Kidney (tissue), 14 donors: ENCODE results near the gene FAM13A. TPM values are rescaled to one million over a fixed set of nuclear protein-coding genes. Genes with fewer than 3 reads are reported as not detected.
A peak's percentile ranks its signal among the peaks of the same experiment; 100 is the strongest.

ENCODE experiments used
- DNase-seq, 5 donors: peaks; one replicate each; pipeline ENCODE4 v3.0.0-alpha.2; 2013 to 2020
- FAIRE-seq: peaks from 2 replicates; lab custom pipeline; 2012; peaks lifted over from hg19 to GRCh38; lab: Jason Lieb, UNC
- H3K27ac ChIP-seq, 2 donors: one replicate each; pipeline ENCODE4 v1.7.0; 2013; ENCODE audit warnings: low read depth in 2 of 2, low read length in 2 of 2, inconsistent platforms in 1 of 2
- H3K27me3 ChIP-seq: one replicate; pipeline ENCODE4 v1.7.1; 2013; ENCODE audit warnings: low read length, inconsistent platforms; ENCODE audit not compliant: control insufficient read depth, insufficient read depth
- H3K36me3 ChIP-seq, 3 donors: one replicate each; pipeline versions ENCODE4 v1.7.0 to v1.7.1; 2013; ENCODE audit warnings: low read length in 3 of 3, control low read depth in 1 of 3, inconsistent platforms in 1 of 3; ENCODE audit not compliant: insufficient read depth in 3 of 3, control insufficient read depth in 2 of 3
- H3K4me1 ChIP-seq, 3 donors: one replicate each; pipeline versions ENCODE4 v1.7.0 to v1.7.1; 2013; ENCODE audit warnings: low read length in 3 of 3, inconsistent platforms in 1 of 3, low read depth in 1 of 3; ENCODE audit not compliant: control insufficient read depth in 2 of 3, insufficient read depth in 2 of 3
- H3K4me3 ChIP-seq, 3 donors: one replicate each; pipeline versions ENCODE4 v1.7.0 to v1.8.1; 2013; ENCODE audit warnings: low read length in 3 of 3, control low read depth in 1 of 3, inconsistent platforms in 1 of 3
- H3K9ac ChIP-seq, 3 donors: one replicate each; pipeline versions ENCODE4 v1.7.0 to v1.7.1; 2013; ENCODE audit warnings: low read length in 3 of 3, control low read depth in 1 of 3, inconsistent platforms in 1 of 3
- H3K9me3 ChIP-seq, 3 donors: one replicate each; pipeline versions ENCODE4 v1.7.0 to v1.7.1; 2013; ENCODE audit warnings: low read length in 3 of 3, control low read depth in 1 of 3, inconsistent platforms in 1 of 3; ENCODE audit not compliant: control insufficient read depth in 2 of 3, insufficient read depth in 1 of 3
- intact Hi-C: fragments of 100-400 bp; cut with DNase I; formaldehyde crosslinking; loops from one replicate; pipeline ENCODE4 v1.11.1; 2022
- polyA plus RNA-seq: library from polyadenylated mRNA; stranded (reverse); fragments of 350-450 nt; fragmentation: Illumina TruSeq; extraction: RNeasy Lipid Tissue Mini Kit (QIAGEN cat#74804); gene quantifications from one replicate; pipeline ENCODE4 v1.2.3, GENCODE V29; 2014; ENCODE audit warnings: low read depth, low replicate concordance; ENCODE audit not compliant: insufficient read depth
- total RNA-seq: library from RNA; stranded (reverse); fragmentation: NEBNext Ultra II Directional; extraction: Animal tissue kit (Norgen Biotek cat#: 25700); gene quantifications from one replicate; pipeline ENCODE4 v1.2.1, GENCODE V29; 2021
- TF ChIP-seq, protein P1 (sequence below): IDR thresholded peaks from 3 replicates; pipeline ENCODE4 v1.5.1; 2012; ENCODE audit warnings: mild to moderate bottlenecking, moderate library complexity, borderline replicate concordance; ENCODE audit not compliant: insufficient read depth; ENCODE audit errors: extremely low read depth
- donor health status: control.
- donor health status: control.
- donor health status: control.
- donor health status: control.
- donor health status: control.
- donor health status: DM: yes; HTN: yes; CAD: no.
- donor health status: Normal renal cell carcinoma (clear cell type).

Gene FAM13A
- total and polyA plus RNA-seq, 2 donors from 2014 or later = 12.9 to 48.3 TPM

DNA sequence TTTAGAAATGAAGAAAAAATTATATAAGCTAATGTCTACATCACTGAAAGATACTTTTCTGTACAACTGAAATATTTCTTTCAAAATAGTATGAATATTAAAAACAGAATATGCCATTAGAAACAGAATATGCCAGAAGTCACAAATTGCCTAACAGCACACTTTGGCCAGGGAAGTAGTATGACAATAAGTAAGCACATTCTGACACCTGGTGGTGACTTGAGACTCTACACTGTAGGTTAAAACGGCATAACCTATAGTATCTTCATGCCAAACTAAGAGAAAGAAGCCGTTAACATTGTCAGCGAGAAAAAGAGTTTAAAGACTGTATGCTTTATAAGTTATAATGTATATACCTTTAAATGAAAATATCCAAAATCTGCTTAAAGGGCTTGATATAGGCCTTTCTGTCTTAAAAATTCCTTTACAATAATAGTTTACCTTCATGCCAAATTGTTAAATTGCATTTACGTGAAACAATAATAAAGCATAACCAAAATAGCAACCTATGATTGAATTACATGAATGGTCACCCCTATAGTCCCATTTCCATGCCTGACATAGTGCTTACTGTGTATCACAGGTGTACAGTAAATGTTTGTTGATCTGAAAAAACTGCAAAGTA lies 32.8 kb downstream of the FAM13A start:
- DNase-seq = peak in 4 of 5 donors; percentile 37 to 87 (median 69)
- H3K4me3 ChIP-seq = no peak overlapping the region

GRCh38 chr4:89023140-89023539 lies 33.8 kb downstream of the FAM13A start:
- Histone ChIP-seq H3K4me1 (peaks cover 0 to 2% (median 0%) of the 10 kb centered on the region in 3 donors), H3K9me3 (no peaks in the 10 kb centered on the region), H3K36me3 (peaks cover 0 to 3% (median 2%) of the 10 kb centered on the region in 3 donors), H3K27ac (no peak overlapping the region), H3K9ac (no peak overlapping the region), H3K27me3 (no peaks in the 10 kb centered on the region), H3K4me3 (no peak overlapping the region)
- intact Hi-C loops = loop anchor here (10.0 kb wide), 2 partner anchors 198 to 318 kb away; no protein-coding TSS in a partner anchor
- no peak for DNase-seq
- TF ChIP-seq, protein P1, sequence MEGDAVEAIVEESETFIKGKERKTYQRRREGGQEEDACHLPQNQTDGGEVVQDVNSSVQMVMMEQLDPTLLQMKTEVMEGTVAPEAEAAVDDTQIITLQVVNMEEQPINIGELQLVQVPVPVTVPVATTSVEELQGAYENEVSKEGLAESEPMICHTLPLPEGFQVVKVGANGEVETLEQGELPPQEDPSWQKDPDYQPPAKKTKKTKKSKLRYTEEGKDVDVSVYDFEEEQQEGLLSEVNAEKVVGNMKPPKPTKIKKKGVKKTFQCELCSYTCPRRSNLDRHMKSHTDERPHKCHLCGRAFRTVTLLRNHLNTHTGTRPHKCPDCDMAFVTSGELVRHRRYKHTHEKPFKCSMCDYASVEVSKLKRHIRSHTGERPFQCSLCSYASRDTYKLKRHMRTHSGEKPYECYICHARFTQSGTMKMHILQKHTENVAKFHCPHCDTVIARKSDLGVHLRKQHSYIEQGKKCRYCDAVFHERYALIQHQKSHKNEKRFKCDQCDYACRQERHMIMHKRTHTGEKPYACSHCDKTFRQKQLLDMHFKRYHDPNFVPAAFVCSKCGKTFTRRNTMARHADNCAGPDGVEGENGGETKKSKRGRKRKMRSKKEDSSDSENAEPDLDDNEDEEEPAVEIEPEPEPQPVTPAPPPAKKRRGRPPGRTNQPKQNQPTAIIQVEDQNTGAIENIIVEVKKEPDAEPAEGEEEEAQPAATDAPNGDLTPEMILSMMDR = no peak
- FAIRE-seq = no peak

More for the DNA sequence above, 32.8 kb downstream of the FAM13A start:
- Histone ChIP-seq H3K9me3 (no peaks in the 10 kb centered on the region), H3K27me3 (no peaks in the 10 kb centered on the region), H3K9ac (no peak overlapping the region), H3K36me3 (no peaks in the 10 kb centered on the region), H3K27ac (no peak overlapping the region), H3K4me1 (peaks cover 0 to 2% (median 0%) of the 10 kb centered on the region in 3 donors)
- intact Hi-C loops = loop anchor here (10.0 kb wide), 2 partner anchors 199 to 319 kb away; no protein-coding TSS in a partner anchor
- peak; percentile 98 for FAIRE-seq
- TF ChIP-seq, protein P1 = peak; percentile 94

DNA sequence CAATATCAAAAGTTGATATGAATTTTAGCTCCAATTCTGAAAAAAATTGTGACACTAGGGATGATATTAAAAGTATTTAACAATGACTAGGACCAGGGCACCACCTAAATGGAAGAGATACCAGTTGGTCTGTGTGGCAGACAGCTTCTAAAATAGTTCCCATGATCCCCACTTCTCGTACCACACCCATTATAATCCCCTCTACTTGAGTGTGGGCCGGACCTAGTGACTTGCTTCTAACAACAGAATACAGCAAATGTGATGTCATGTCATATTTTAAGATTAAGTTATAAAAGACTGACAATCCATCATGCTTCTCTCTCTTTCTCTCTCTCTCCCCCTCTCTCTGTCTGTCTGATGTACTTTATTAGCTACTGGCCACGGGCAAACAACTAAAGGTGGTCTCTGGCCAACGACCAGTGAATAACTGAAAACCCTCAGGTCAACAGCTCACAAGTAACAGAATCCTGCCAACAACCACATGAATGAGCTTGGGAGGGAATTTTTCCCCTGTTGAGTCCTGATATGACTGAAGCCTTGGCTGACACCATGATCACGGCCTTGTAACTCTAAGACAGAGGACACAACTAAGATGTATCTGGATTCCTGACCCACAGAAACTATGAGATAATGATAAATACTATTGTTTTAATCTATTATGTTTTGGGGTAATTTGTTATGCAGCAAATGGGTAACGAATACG lies 34.4 kb downstream of the FAM13A start:
- peaks cover 0 to 2% (median 0%) of the 10 kb centered on the region in 3 donors for H3K4me1 ChIP-seq
- intact Hi-C loops = loop anchor here (10.0 kb wide), 2 partner anchors 198 to 318 kb away; no protein-coding TSS in a partner anchor
- no peaks in the 10 kb centered on the region for H3K27me3 ChIP-seq
- no peak overlapping the region for H3K27ac ChIP-seq
- TF ChIP-seq, protein P1 = no peak
- FAIRE-seq = no peak
- DNase-seq = no peak
- H3K4me3 ChIP-seq = no peak overlapping the region
- peaks cover 0 to 4% (median 2%) of the 10 kb centered on the region in 3 donors for H3K36me3 ChIP-seq
- no peak overlapping the region for H3K9ac ChIP-seq
- H3K9me3 ChIP-seq = no peaks in the 10 kb centered on the region
